ENCODE measurements around the gene ZNF282.
"Not testable (repeated sequence)": the region's sequence is repeated elsewhere in the genome, so short reads cannot be mapped to it uniquely, and the experiment has no call there.

DNA sequence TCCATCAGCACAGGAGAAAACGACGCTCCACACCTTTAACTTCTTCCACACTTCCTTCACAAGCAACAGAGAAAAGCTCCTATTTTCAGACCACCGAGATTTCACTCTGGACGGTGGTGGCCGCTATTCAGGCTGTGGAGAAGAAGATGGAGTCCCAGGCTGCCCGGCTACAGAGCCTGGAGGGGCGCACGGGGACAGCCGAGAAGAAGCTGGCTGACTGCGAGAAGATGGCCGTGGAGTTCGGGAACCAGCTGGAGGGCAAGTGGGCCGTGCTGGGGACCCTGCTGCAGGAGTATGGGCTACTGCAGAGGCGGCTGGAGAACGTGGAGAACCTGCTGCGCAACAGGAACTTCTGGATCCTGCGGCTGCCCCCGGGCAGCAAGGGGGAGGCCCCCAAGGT, 54.8 kb downstream of the ZNF282 start:
- TF ChIP-seq, protein P1, sequence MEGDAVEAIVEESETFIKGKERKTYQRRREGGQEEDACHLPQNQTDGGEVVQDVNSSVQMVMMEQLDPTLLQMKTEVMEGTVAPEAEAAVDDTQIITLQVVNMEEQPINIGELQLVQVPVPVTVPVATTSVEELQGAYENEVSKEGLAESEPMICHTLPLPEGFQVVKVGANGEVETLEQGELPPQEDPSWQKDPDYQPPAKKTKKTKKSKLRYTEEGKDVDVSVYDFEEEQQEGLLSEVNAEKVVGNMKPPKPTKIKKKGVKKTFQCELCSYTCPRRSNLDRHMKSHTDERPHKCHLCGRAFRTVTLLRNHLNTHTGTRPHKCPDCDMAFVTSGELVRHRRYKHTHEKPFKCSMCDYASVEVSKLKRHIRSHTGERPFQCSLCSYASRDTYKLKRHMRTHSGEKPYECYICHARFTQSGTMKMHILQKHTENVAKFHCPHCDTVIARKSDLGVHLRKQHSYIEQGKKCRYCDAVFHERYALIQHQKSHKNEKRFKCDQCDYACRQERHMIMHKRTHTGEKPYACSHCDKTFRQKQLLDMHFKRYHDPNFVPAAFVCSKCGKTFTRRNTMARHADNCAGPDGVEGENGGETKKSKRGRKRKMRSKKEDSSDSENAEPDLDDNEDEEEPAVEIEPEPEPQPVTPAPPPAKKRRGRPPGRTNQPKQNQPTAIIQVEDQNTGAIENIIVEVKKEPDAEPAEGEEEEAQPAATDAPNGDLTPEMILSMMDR (IDR thresholded peaks at IDR 0.05), result not testable (repeated sequence)
- TF ChIP-seq EP300 (IDR thresholded peaks at IDR 0.05), result not testable (repeated sequence)

Data from tibial nerve (tissue), 4 donors.